ENCODE measurements around the gene ACE2.

DNA sequence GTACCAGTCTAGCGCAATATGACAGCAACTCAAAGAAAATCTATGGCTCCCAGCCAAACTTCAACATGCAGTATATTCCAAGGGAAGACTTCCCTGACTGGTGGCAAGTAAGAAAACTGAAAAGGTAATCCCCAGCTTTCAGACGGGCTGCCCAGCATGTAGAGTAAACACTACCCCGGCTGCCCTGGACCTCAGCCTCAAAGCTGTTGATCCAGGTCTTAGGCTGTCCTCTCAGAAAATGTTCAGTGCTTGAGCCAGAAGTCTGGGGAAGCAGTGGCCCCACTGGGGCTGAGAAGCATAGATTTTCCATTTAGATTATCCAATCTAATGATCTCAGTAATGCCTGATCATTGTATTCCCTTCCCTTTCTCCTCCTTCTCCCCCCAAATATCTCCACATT, 78.3 kb downstream of the ACE2 start:
- TF ChIP-seq POLR2AphosphoS5 (IDR thresholded peaks at IDR 0.05): no peak
- TF ChIP-seq, protein P1, sequence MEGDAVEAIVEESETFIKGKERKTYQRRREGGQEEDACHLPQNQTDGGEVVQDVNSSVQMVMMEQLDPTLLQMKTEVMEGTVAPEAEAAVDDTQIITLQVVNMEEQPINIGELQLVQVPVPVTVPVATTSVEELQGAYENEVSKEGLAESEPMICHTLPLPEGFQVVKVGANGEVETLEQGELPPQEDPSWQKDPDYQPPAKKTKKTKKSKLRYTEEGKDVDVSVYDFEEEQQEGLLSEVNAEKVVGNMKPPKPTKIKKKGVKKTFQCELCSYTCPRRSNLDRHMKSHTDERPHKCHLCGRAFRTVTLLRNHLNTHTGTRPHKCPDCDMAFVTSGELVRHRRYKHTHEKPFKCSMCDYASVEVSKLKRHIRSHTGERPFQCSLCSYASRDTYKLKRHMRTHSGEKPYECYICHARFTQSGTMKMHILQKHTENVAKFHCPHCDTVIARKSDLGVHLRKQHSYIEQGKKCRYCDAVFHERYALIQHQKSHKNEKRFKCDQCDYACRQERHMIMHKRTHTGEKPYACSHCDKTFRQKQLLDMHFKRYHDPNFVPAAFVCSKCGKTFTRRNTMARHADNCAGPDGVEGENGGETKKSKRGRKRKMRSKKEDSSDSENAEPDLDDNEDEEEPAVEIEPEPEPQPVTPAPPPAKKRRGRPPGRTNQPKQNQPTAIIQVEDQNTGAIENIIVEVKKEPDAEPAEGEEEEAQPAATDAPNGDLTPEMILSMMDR (IDR thresholded peaks at IDR 0.05): no peak
